Neural cell (in vitro differentiated cells): ENCODE results near the gene LMNA. TPM values are rescaled to one million over a fixed set of nuclear protein-coding genes. Genes with fewer than 3 reads are reported as not detected.

Source experiments
- H2AFZ ChIP-seq: fragments of 200-600, 300-800 bp; sonication (generic), shearing (Covaris generic); 2 replicates; pipeline ENCODE4 v1.6.0; 2014; ENCODE audit warnings: low read depth, mild to moderate bottlenecking, antibody characterized with exemption, low read length, moderate library complexity
- H3F3A ChIP-seq: fragments of 200-600 bp; shearing (Covaris generic); 2 replicates; pipeline ENCODE4 v1.6.1; 2016; ENCODE audit warnings: mild to moderate bottlenecking, moderate library complexity, mixed read lengths, antibody characterized with exemption, low read length; ENCODE audit not compliant: insufficient read depth, poor library complexity, severe bottlenecking
- H3K27ac ChIP-seq: fragments of 200-600, 300-800 bp; sonication (generic), shearing (Covaris generic); 2 replicates; pipeline ENCODE4 v1.5.1; 2014; ENCODE audit warnings: mild to moderate bottlenecking, low read length, moderate library complexity
- H3K27me3 ChIP-seq: fragments of 300-800, 200-600 bp; sonication (generic), shearing (Covaris generic); 2 replicates; pipeline ENCODE4 v1.6.0; 2014; ENCODE audit warnings: mild to moderate bottlenecking, low read depth, low read length, moderate library complexity; ENCODE audit not compliant: insufficient read depth
- H3K36me3 ChIP-seq: fragments of 300-800, 200-600 bp; sonication (generic), shearing (Covaris generic); 2 replicates; pipeline ENCODE4 v1.5.1; 2014; ENCODE audit warnings: mild to moderate bottlenecking, antibody characterized with exemption, low read length, moderate library complexity; ENCODE audit not compliant: insufficient read depth
- H3K4me2 ChIP-seq: fragments of 300-800, 200-600 bp; sonication (generic), shearing (Covaris generic); 2 replicates; pipeline ENCODE4 v1.6.0; 2014; ENCODE audit warnings: mild to moderate bottlenecking, low read length
- H3K4me3 ChIP-seq: fragments of 300-800, 200-600 bp; sonication (generic), shearing (Covaris generic); 2 replicates; pipeline ENCODE4 v1.5.1; 2014; ENCODE audit warnings: mild to moderate bottlenecking, low read length, moderate library complexity
- H3K79me2 ChIP-seq: fragments of 200-600 bp; shearing (Covaris generic); replicated peaks from 2 replicates; pipeline ENCODE4 v1.6.0; 2014; ENCODE audit warnings: mild to moderate bottlenecking, low read length, moderate library complexity; ENCODE audit not compliant: insufficient read depth
- H3K9ac ChIP-seq: fragments of 300-800, 200-600 bp; sonication (generic), shearing (Covaris generic); 2 replicates; pipeline ENCODE4 v1.6.1; 2016; ENCODE audit warnings: mild to moderate bottlenecking, low read length, mixed read lengths
- H3K9me2 ChIP-seq: fragments of 200-600 bp; shearing (Covaris generic); 2 replicates; pipeline ENCODE4 v1.6.1; 2016; ENCODE audit warnings: mild to moderate bottlenecking, low read length, mixed read lengths; ENCODE audit not compliant: insufficient read depth
- H3K9me3 ChIP-seq: fragments of 200-600, 300-800 bp; sonication (generic), shearing (Covaris generic); 2 replicates; pipeline ENCODE4 v1.6.1; 2016; ENCODE audit warnings: mild to moderate bottlenecking, mixed run types, low read length, moderate library complexity, mixed read lengths
- H4K20me1 ChIP-seq: fragments of 200-600 bp; shearing (Covaris generic); 2 replicates; pipeline ENCODE4 v1.6.1; 2016; ENCODE audit warnings: mild to moderate bottlenecking, mixed run types; ENCODE audit not compliant: insufficient read depth
- EP300 ChIP-seq: fragments of 450-650 bp; conservative IDR thresholded peaks from 2 replicates; pipeline ENCODE4 v1.6.1; 2014; ENCODE audit warnings: antibody characterized with exemption, mild to moderate bottlenecking, moderate library complexity; ENCODE audit not compliant: poor library complexity, severe bottlenecking
- EZH2 ChIP-seq: fragments of 200-600, 300-800 bp; shearing (Covaris generic), sonication (generic); IDR thresholded peaks from 2 replicates; pipeline ENCODE4 v1.6.1; 2014; ENCODE audit warnings: antibody characterized with exemption, low read length, borderline replicate concordance, mild to moderate bottlenecking; ENCODE audit not compliant: insufficient read depth, poor library complexity, severe bottlenecking
- MXI1 ChIP-seq: fragments of 450-650 bp; conservative IDR thresholded peaks from 2 replicates; pipeline ENCODE4 v1.6.1; 2014; ENCODE audit warnings: antibody characterized with exemption, mild to moderate bottlenecking; ENCODE audit not compliant: poor library complexity, severe bottlenecking
- POLR2AphosphoS5 ChIP-seq: IDR thresholded peaks from 2 replicates; pipeline ENCODE4 v1.6.1; 2012
- RAD21 ChIP-seq: fragments of 450-650 bp; conservative IDR thresholded peaks from 2 replicates; pipeline ENCODE4 v1.6.1; 2014; ENCODE audit warnings: antibody characterized with exemption, mild to moderate bottlenecking, moderate library complexity
- REST ChIP-seq: IDR thresholded peaks from 2 replicates; pipeline ENCODE4 v1.6.1; 2012; ENCODE audit warnings: borderline replicate concordance
- SMC3 ChIP-seq: fragments of 450-650 bp; conservative IDR thresholded peaks from 2 replicates; pipeline ENCODE4 v1.6.1; 2014; ENCODE audit warnings: antibody characterized with exemption, mild to moderate bottlenecking, moderate library complexity; ENCODE audit not compliant: poor library complexity
- TAF1 ChIP-seq: IDR thresholded peaks from 2 replicates; pipeline ENCODE4 v1.6.1; 2012; ENCODE audit warnings: low read depth
- polyA plus RNA-seq: library from polyadenylated mRNA; depleted of rRNA; stranded (reverse); fragments of >200 nt; gene quantifications from 2 replicates; pipeline ENCODE4 v1.2.3, GENCODE V29; 2014
- TF ChIP-seq, protein P1 (sequence below): fragments of 450-650 bp; IDR thresholded peaks from 2 replicates; pipeline ENCODE4 v1.5.1; 2014; ENCODE audit warnings: antibody characterized with exemption, mild to moderate bottlenecking, moderate library complexity; ENCODE audit not compliant: poor library complexity, severe bottlenecking

Gene LMNA
- polyA plus RNA-seq, 1 donor from 2014 or later, result 90.7 TPM

GRCh38 chr1:156162430-156163037 is 48.0 kb downstream of the LMNA start:
- H3K9me2 ChIP-seq, result no peaks in the 10 kb centered on the region
- H3K9me3 ChIP-seq, result no peaks in the 10 kb centered on the region
- H3K27me3 ChIP-seq, result no peaks in the 10 kb centered on the region
- no peak overlapping the region for H3K4me3 ChIP-seq
- no peaks in the 10 kb centered on the region for H3K79me2 ChIP-seq
- no peaks in the 10 kb centered on the region for H3F3A ChIP-seq
- no peak overlapping the region for H3K27ac ChIP-seq
- H2AFZ ChIP-seq, result no peak overlapping the region
- H3K36me3 ChIP-seq, result peaks cover 11% of the 10 kb centered on the region
- no peak overlapping the region for H3K4me2 ChIP-seq
- H4K20me1 ChIP-seq, result no peaks in the 10 kb centered on the region
- no peak for TF ChIP-seq POLR2AphosphoS5
- TF ChIP-seq EZH2, result no peak
- no peak for TF ChIP-seq MXI1
- no peak for TF ChIP-seq RAD21
- no peak for TF ChIP-seq REST
- no peak for TF ChIP-seq TAF1
- TF ChIP-seq SMC3, result no peak
- no peak for TF ChIP-seq EP300
- TF ChIP-seq, protein P1, sequence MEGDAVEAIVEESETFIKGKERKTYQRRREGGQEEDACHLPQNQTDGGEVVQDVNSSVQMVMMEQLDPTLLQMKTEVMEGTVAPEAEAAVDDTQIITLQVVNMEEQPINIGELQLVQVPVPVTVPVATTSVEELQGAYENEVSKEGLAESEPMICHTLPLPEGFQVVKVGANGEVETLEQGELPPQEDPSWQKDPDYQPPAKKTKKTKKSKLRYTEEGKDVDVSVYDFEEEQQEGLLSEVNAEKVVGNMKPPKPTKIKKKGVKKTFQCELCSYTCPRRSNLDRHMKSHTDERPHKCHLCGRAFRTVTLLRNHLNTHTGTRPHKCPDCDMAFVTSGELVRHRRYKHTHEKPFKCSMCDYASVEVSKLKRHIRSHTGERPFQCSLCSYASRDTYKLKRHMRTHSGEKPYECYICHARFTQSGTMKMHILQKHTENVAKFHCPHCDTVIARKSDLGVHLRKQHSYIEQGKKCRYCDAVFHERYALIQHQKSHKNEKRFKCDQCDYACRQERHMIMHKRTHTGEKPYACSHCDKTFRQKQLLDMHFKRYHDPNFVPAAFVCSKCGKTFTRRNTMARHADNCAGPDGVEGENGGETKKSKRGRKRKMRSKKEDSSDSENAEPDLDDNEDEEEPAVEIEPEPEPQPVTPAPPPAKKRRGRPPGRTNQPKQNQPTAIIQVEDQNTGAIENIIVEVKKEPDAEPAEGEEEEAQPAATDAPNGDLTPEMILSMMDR, result no peak
- no peak overlapping the region for H3K9ac ChIP-seq

- no peak overlapping the region for H3K9ac ChIP-seq
- TF ChIP-seq RAD21, result no peak
- TF ChIP-seq EP300, result no peak
- TF ChIP-seq, protein P1, result no peak
- TF ChIP-seq MXI1, result no peak
- no peak for TF ChIP-seq TAF1
- no peak for TF ChIP-seq POLR2AphosphoS5
- TF ChIP-seq SMC3, result no peak
- no peak for TF ChIP-seq REST
- TF ChIP-seq EZH2, result no peak
Observed at GRCh38 chr1:156163712-156164111, 49.2 kb downstream of the LMNA start.

More at GRCh38 chr1:156163712-156164111, 49.2 kb downstream of the LMNA start:
- Histone ChIP-seq H2AFZ (no peak overlapping the region), H3K27ac (no peak overlapping the region), H3F3A (no peaks in the 10 kb centered on the region), H3K9me3 (no peaks in the 10 kb centered on the region), H3K4me2 (no peak overlapping the region), H4K20me1 (no peaks in the 10 kb centered on the region), H3K9me2 (no peaks in the 10 kb centered on the region), H3K79me2 (no peaks in the 10 kb centered on the region), H3K4me3 (no peak overlapping the region), H3K36me3 (peaks cover 11% of the 10 kb centered on the region), H3K27me3 (no peaks in the 10 kb centered on the region)
